Stimulated activated CD8-positive, alpha-beta memory T cell treated with anti-CD3 and anti-CD28 coated beads, Interleukin-12 subunit alpha, Interleukin-12 subunit beta, amount 100 ng/mL, for 4 hours (primary cell): ENCODE data around the gene CD58.
"Not testable (repeated sequence)": the region's sequence is repeated elsewhere in the genome, so short reads cannot be mapped to it uniquely, and the experiment has no call there.

Source experiments
- DNase-seq: peaks from one replicate; pipeline ENCODE4 v3.0.0-alpha.2; 2020; ENCODE audit warnings: low read depth

Gene CD58

GRCh38 chr1:116571215-116571919 is 541 bp upstream of the CD58 start:
- DNase-seq = no peak

- DNase-seq = peak; percentile 25
Measured at GRCh38 chr1:116569776-116570357, 959 bp downstream of the CD58 start.

GRCh38 chr1:116569381-116569670 is 1.5 kb downstream of the CD58 start:
- no peak for DNase-seq

- DNase-seq = no peak
Measured at GRCh38 chr1:116568662-116569380, 2.0 kb downstream of the CD58 start.

GRCh38 chr1:116567790-116568661 is 2.8 kb downstream of the CD58 start:
- DNase-seq = no peak

GRCh38 chr1:116565222-116565621 is 5.6 kb downstream of the CD58 start:
- DNase-seq = no peak

GRCh38 chr1:116564426-116564825 is 6.4 kb downstream of the CD58 start:
- no peak for DNase-seq

GRCh38 chr1:116562465-116562864 is 8.4 kb downstream of the CD58 start:
- DNase-seq = not testable (repeated sequence)

GRCh38 chr1:116561563-116561962 is 9.3 kb downstream of the CD58 start:
- DNase-seq = no peak

- DNase-seq = no peak
Measured at GRCh38 chr1:116560704-116561490, 9.9 kb downstream of the CD58 start.

GRCh38 chr1:116559304-116559761 is 11.5 kb downstream of the CD58 start:
- DNase-seq = no peak

- DNase-seq = no peak
Measured at GRCh38 chr1:116558571-116558970, 12.3 kb downstream of the CD58 start.

GRCh38 chr1:116558140-116558549 is 12.7 kb downstream of the CD58 start:
- DNase-seq = no peak

- DNase-seq = no peak
Measured at GRCh38 chr1:116557323-116557878, 13.4 kb downstream of the CD58 start.

- DNase-seq = peak; percentile 49
Measured at GRCh38 chr1:116556289-116557006, 14.4 kb downstream of the CD58 start.

GRCh38 chr1:116554924-116555323 is 15.9 kb downstream of the CD58 start:
- no peak for DNase-seq

- DNase-seq = no peak
Measured at GRCh38 chr1:116553386-116554115, 17.3 kb downstream of the CD58 start.

- no peak for DNase-seq
Measured at GRCh38 chr1:116546354-116546977, 24.4 kb downstream of the CD58 start.

GRCh38 chr1:116545359-116545705 is 25.5 kb downstream of the CD58 start:
- no peak for DNase-seq
